Measurements from ENCODE around the gene NACA2.

GRCh38 chr17:61619953-61620352, 28.9 kb upstream of the NACA2 start:
- no peak for TF ChIP-seq CTCF (IDR thresholded peaks at IDR 0.05)
- TF ChIP-seq EZH2 (IDR thresholded peaks at IDR 0.05; ENCODE audit: borderline replicate concordance, insufficient read depth, low read depth, low read length, poor library complexity, severe bottlenecking), result no peak

Measured in B cell (primary cell).